HG03060 (cell line): ENCODE data around the gene STK32C.

Experiments used
- ATAC-seq: cut with Tn5 transposase; IDR thresholded peaks from one replicate; pipeline ENCODE4 v1.9.1; 2021; ENCODE audit warnings: low read depth, moderate number of reproducible peaks; ENCODE audit not compliant: unreplicated experiment

The STK32C gene

DNA sequence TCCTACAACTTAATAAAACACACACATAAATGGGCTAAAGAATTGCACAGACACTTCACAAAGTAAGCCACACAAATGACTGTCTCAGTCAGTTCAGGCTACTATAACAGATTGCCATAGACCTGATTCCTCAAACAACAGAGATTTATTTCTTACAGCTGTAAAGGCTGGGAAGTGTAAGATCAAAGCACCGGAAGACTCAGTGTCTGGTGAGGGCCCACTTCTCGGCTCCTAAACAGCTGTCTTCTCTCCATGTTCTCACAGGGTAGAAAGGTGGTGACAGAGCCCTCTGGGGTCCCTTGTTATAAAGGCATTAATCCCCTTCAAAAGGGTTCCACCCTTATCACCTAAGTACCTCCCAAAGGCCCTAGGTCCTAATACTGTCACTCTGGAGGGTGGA lies 18.3 kb downstream of the STK32C start:
- ATAC-seq = no peak

DNA sequence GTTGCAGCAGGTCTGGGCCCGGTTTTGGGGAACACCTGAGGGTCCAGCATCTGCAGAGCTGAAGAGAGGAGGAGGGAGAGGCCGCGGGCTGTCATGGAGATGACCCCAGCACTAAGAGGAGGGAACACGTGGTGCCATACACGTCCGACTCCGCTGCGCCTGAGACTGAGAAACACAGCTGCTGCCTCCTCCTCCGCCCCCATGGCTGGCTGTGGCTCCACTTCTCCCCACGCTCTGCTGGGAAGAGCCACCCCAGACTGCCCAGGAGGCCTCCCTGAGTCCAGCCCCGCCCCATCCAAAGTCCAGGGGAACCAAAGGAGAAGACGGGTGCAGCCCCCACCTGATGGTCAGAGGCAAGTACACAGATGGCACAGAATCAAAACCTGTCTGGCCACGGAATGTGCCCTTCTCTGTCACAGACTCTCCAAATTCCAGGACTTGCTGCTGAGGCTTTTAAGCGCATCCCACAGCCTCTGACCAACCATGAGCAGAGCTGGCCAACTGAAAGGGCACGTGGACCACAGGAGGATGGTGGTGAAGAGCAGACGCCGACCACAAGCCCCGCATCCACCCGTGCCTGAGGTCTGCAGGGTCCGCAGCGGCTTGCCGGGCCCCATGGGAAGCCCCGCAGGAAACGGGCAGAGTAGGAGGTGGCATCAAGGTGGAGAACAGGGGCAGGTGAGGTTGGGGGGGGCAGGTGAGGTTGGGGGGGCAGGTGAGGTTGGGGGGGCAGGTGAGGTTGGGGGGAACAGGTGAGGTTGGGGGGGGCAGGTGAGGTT lies 24.0 kb downstream of the STK32C start:
- ATAC-seq = no peak

GRCh38 chr10:132282667-132283603 lies 24.8 kb downstream of the STK32C start:
- ATAC-seq = no peak

- no peak for ATAC-seq
These were observed 25.7 kb downstream of the STK32C start for GRCh38 chr10:132281915-132282666.

- ATAC-seq = no peak
These were observed 27.1 kb downstream of the STK32C start for GRCh38 chr10:132280646-132281074.

- no peak for ATAC-seq
These were observed 27.7 kb downstream of the STK32C start for GRCh38 chr10:132279873-132280645.

DNA sequence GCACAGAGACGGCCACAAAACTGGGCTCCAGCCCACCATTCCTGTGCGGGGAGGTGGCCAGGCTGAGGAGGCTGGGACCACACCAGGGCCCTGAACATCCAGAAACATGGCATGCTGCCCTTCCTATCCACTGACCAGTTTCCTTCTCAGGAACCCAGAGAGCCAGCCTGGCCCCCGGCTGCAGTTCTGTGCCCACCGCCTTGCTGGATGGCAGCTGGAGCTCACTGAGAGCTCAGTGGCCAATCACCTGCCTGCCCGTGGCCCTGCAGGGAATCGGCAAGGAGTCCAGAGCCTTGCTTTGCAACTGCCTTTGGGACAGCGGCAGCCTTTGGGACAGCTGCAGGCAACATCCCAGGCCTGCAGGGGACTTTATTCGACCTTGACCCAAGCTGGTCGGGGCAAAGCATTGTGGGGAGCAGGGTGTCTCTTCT lies 30.4 kb downstream of the STK32C start:
- no peak for ATAC-seq

- no peak for ATAC-seq
These were observed 31.0 kb downstream of the STK32C start for GRCh38 chr10:132276706-132277105.

- ATAC-seq = no peak
These were observed 31.5 kb downstream of the STK32C start for GRCh38 chr10:132276179-132276675.

DNA sequence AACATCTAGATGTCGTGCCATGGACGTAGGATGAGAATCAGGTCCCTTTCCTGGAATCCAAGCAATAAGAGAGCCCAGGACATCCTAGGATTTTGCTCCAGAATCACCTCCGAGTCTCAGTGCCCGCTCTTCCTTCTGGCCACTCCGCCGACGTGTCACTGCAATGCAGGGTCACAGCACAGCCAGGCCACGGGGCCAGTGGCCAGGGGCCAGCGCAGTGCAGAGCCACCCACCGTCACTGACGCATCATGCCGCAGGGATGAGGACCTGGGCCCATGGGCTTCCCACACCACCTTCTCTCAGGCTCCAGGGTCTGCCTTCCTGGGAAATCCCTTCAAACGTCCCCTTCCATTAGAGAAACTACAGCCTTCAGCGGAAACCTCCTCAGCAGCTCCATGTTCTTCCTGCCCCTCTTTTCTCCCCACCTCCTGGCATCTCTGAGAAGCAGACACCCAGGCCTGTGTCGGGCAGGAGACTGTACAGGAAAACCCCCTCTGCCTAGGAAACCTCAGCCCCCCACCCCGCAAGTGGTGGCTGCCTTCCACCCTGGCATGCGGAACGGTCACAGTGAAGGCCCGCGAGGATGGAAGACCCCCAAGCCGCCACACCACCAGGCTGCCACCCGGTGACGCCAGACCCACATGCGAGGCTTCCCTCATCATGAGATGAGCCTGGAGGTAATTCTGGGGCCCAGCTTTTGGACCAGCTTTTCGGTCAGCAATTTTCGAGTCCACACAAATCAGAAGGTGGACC lies 32.1 kb downstream of the STK32C start:
- no peak for ATAC-seq

GRCh38 chr10:132274986-132275385 lies 32.8 kb downstream of the STK32C start:
- ATAC-seq = no peak

DNA sequence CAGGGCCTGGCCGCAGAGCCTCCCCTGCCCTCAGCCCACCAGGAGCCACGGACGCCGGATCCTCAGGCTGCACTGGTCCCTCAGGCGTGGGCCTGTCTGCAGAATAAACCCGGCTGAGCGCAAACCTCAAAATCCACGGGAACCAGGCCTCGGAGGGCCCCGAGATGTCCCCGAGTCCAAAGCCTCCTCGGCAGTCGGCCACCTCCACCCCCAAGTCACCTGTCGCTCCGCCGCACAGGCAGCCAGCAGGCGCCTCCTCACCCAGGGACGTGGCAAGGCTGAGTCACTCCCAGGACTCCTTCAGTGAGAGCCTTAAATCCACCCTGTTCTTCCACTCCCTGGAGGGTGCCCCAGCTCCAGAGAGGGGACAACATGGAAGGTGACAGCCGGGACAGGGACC lies 33.2 kb downstream of the STK32C start:
- ATAC-seq = no peak

- no peak for ATAC-seq
These were observed 33.8 kb downstream of the STK32C start for GRCh38 chr10:132273966-132274365.

- ATAC-seq = no peak
These were observed 34.3 kb downstream of the STK32C start for GRCh38 chr10:132273304-132273944.

- no peak for ATAC-seq
These were observed 35.3 kb downstream of the STK32C start for GRCh38 chr10:132272231-132272971.

DNA sequence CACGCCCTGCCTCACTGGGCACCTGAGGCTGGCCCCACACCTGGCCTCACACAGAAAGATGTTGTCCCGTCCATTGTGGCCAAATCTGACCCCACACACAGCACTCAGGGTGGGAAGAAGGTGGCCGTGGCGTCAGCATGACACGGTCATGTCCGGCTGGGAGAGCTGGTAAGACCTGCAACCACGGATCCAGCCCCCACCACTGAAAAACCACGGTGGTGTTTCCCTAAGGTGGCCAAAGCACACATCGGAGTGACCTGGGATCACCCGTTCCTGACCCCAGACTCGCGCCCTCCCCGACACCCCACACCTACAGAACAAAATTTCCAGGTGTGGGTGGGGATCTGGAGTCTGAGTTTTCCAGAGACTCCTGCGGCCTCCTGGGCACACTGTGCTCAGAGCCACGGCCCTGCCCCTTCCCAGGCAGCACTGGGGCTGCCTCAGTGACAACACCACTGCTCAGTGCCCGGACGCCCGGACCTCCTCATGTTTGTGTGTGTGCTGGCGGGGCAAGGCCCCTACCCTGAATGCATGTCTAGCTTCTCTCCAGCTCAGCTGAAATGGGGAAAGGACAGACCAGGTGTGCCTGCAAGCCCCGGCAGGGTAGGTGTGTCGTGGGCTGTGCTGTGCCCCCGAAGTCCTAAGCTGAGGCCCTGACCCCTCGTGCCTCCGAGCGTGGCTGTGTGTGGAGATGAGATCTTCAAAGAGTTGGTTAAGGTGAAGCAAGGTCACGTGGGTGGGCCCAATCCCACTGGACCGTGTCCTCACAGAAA lies 36.1 kb downstream of the STK32C start:
- ATAC-seq = no peak
